ENCODE data around the gene OR6S1.
"Not testable (repeated sequence)": the region's sequence is repeated elsewhere in the genome, so short reads cannot be mapped to it uniquely, and the experiment has no call there.

OR6S1 gene

GRCh38 chr14:20632448-20632830 is 9.1 kb downstream of the OR6S1 start:
- DNase-seq (ENCODE audit: insufficient read length, low spot score) (no peak), FAIRE-seq (peak; percentile 65)

GRCh38 chr14:20631880-20632389 is 9.6 kb downstream of the OR6S1 start:
- FAIRE-seq = peak; percentile 49
- no peak for DNase-seq (ENCODE audit: insufficient read length, low spot score)

GRCh38 chr14:20631023-20631879 is 10.2 kb downstream of the OR6S1 start:
- DNase-seq (ENCODE audit: insufficient read length, low spot score) = no peak

GRCh38 chr14:20630340-20631022 is 11.0 kb downstream of the OR6S1 start:
- no peak for DNase-seq (ENCODE audit: insufficient read length, low spot score)
- FAIRE-seq = peak; percentile 72

More at GRCh38 chr14:20631023-20631879, 10.2 kb downstream of the OR6S1 start:
- peak; percentile 77 for FAIRE-seq

GRCh38 chr14:20628063-20628854 is 13.2 kb downstream of the OR6S1 start:
- FAIRE-seq = no peak
- DNase-seq (ENCODE audit: insufficient read length, low spot score) = no peak

- FAIRE-seq = no peak
- DNase-seq (ENCODE audit: insufficient read length, low spot score) = no peak
Observed at GRCh38 chr14:20627346-20628027, 14.0 kb downstream of the OR6S1 start.

GRCh38 chr14:20626274-20626673 is 15.2 kb downstream of the OR6S1 start:
- FAIRE-seq = no peak
- no peak for DNase-seq (ENCODE audit: insufficient read length, low spot score)

- no peak for DNase-seq (ENCODE audit: insufficient read length, low spot score)
- FAIRE-seq = no peak
Observed at GRCh38 chr14:20624495-20625070, 16.9 kb downstream of the OR6S1 start.

- FAIRE-seq = peak; percentile 76
- DNase-seq (ENCODE audit: insufficient read length, low spot score) = no peak
Observed at GRCh38 chr14:20623798-20624197, 17.7 kb downstream of the OR6S1 start.

GRCh38 chr14:20622816-20623291 is 18.6 kb downstream of the OR6S1 start:
- FAIRE-seq (peak; percentile 61), DNase-seq (ENCODE audit: insufficient read length, low spot score) (no peak)

- DNase-seq (ENCODE audit: insufficient read length, low spot score) (no peak), FAIRE-seq (no peak)
Observed at GRCh38 chr14:20620798-20621478, 20.6 kb downstream of the OR6S1 start.

GRCh38 chr14:20619688-20620087 is 21.8 kb downstream of the OR6S1 start:
- not testable (repeated sequence) for DNase-seq (ENCODE audit: insufficient read length, low spot score); FAIRE-seq

GRCh38 chr14:20618271-20618749 is 23.2 kb downstream of the OR6S1 start:
- peak; percentile 35 for FAIRE-seq
- DNase-seq (ENCODE audit: insufficient read length, low spot score) = no peak

- DNase-seq (ENCODE audit: insufficient read length, low spot score) = no peak
- FAIRE-seq = no peak
Observed at GRCh38 chr14:20617138-20618003, 24.1 kb downstream of the OR6S1 start.

- DNase-seq (ENCODE audit: insufficient read length, low spot score) (no peak), FAIRE-seq (no peak)
Observed at GRCh38 chr14:20615996-20616395, 25.5 kb downstream of the OR6S1 start.

- FAIRE-seq (peak; percentile 48), DNase-seq (ENCODE audit: insufficient read length, low spot score) (no peak)
Observed at GRCh38 chr14:20614038-20614840, 27.3 kb downstream of the OR6S1 start.

All from GM19239 (cell line).